GM18508 (cell line): ENCODE data around the gene MOBP.
"Not testable (repeated sequence)": the region's sequence is repeated elsewhere in the genome, so short reads cannot be mapped to it uniquely, and the experiment has no call there.

Source experiments
- ATAC-seq: cut with Tn5 transposase; IDR thresholded peaks from one replicate; pipeline ENCODE4 v1.9.1; 2021; ENCODE audit warnings: moderate number of reproducible peaks; ENCODE audit not compliant: insufficient read depth, unreplicated experiment

Gene MOBP

GRCh38 chr3:39448506-39449233, 18.8 kb upstream of the MOBP start:
- no peak for ATAC-seq

- ATAC-seq, result no peak
Observed at GRCh38 chr3:39449796-39450195, 17.7 kb upstream of the MOBP start.

GRCh38 chr3:39453134-39453533, 14.3 kb upstream of the MOBP start:
- no peak for ATAC-seq

GRCh38 chr3:39453872-39454271, 13.6 kb upstream of the MOBP start:
- ATAC-seq, result not testable (repeated sequence)

GRCh38 chr3:39454591-39455217, 12.8 kb upstream of the MOBP start:
- no peak for ATAC-seq

GRCh38 chr3:39456159-39456558, 11.3 kb upstream of the MOBP start:
- ATAC-seq, result no peak

GRCh38 chr3:39457361-39457760, 10.1 kb upstream of the MOBP start:
- ATAC-seq, result no peak

- not testable (repeated sequence) for ATAC-seq
Observed at GRCh38 chr3:39458579-39458978, 8.9 kb upstream of the MOBP start.

GRCh38 chr3:39460677-39461076, 6.8 kb upstream of the MOBP start:
- no peak for ATAC-seq

- ATAC-seq, result no peak
Observed at GRCh38 chr3:39463269-39463668, 4.2 kb upstream of the MOBP start.

GRCh38 chr3:39466988-39467387, 492 bp upstream of the MOBP start:
- ATAC-seq, result no peak

GRCh38 chr3:39468108-39468436, 592 bp downstream of the MOBP start:
- ATAC-seq, result no peak

- no peak for ATAC-seq
Observed at GRCh38 chr3:39469258-39469657, 1.8 kb downstream of the MOBP start.

GRCh38 chr3:39469945-39470344, 2.5 kb downstream of the MOBP start:
- ATAC-seq, result no peak

- no peak for ATAC-seq
Observed at GRCh38 chr3:39471652-39472051, 4.2 kb downstream of the MOBP start.

- ATAC-seq, result no peak
Observed at GRCh38 chr3:39473452-39474125, 6.1 kb downstream of the MOBP start.

- ATAC-seq, result no peak
Observed at GRCh38 chr3:39474126-39474515, 6.6 kb downstream of the MOBP start.

- no peak for ATAC-seq
Observed at GRCh38 chr3:39476783-39477182, 9.3 kb downstream of the MOBP start.

GRCh38 chr3:39478226-39478625, 10.7 kb downstream of the MOBP start:
- no peak for ATAC-seq

GRCh38 chr3:39479701-39480414, 12.4 kb downstream of the MOBP start:
- ATAC-seq, result no peak

GRCh38 chr3:39485547-39485946, 18.1 kb downstream of the MOBP start:
- ATAC-seq, result no peak
